Effector memory CD8-positive, alpha-beta T cell (primary cell): Measurements from ENCODE around the gene OSM.

Experiments used
- ATAC-seq: fragments of 150-1000 bp; cut with Tn5 transposase; replicated peaks from 2 replicates; pipeline ENCODE4 v1.10.0; 2021; ENCODE audit warnings: mild to moderate bottlenecking, moderate library complexity
- DNase-seq, 3 experiments: peaks; one replicate each; pipeline ENCODE4 v3.0.0; 2021
- H3K27ac Mint-ChIP-seq, 2 donors: one replicate each; pipeline ENCODE4 v1.8.0; 2022; ENCODE audit warnings: mild to moderate bottlenecking in 2 of 2, mixed read lengths in 2 of 2, moderate library complexity in 2 of 2
- H3K27me3 Mint-ChIP-seq, 2 donors: one replicate each; pipeline ENCODE4 v1.8.0; 2022; ENCODE audit warnings: mixed read lengths in 2 of 2
- H3K36me3 Mint-ChIP-seq: one replicate; pipeline ENCODE4 v1.8.0; 2022; ENCODE audit warnings: mild to moderate bottlenecking, moderate library complexity, mixed read lengths; ENCODE audit not compliant: insufficient read depth
- H3K4me1 Mint-ChIP-seq, 2 donors: one replicate each; pipeline ENCODE4 v1.8.0; 2022; ENCODE audit warnings: low read depth in 2 of 2, mixed read lengths in 2 of 2
- H3K4me3 Mint-ChIP-seq, 2 donors: one replicate each; pipeline ENCODE4 v1.8.0; 2022; ENCODE audit warnings: mild to moderate bottlenecking in 2 of 2, mixed read lengths in 2 of 2, moderate library complexity in 2 of 2
- H3K9me3 Mint-ChIP-seq, 2 donors: one replicate each; pipeline ENCODE4 v1.8.0; 2022; ENCODE audit warnings: mixed read lengths in 2 of 2

OSM gene

GRCh38 chr22:30285846-30286200 lies 19.2 kb upstream of the OSM start:
- Mint-ChIP-seq H3K27me3 (no peaks in the 10 kb centered on the region), H3K4me1 (peaks cover 25 to 37% of the 10 kb centered on the region in 2 donors), H3K27ac (no peak overlapping the region), H3K4me3 (no peak overlapping the region), H3K9me3 (no peaks in the 10 kb centered on the region), H3K36me3 (peaks cover 18% of the 10 kb centered on the region)
- ATAC-seq (no peak), DNase-seq (no peak)

GRCh38 chr22:30285176-30285845 lies 18.7 kb upstream of the OSM start:
- no peak overlapping the region for H3K4me3 Mint-ChIP-seq
- no peak overlapping the region for H3K27ac Mint-ChIP-seq
- H3K4me1 Mint-ChIP-seq: peaks cover 22 to 33% of the 10 kb centered on the region in 2 donors
- DNase-seq (no peak), ATAC-seq (no peak)
- H3K27me3 Mint-ChIP-seq: no peaks in the 10 kb centered on the region
- no peaks in the 10 kb centered on the region for H3K9me3 Mint-ChIP-seq
- H3K36me3 Mint-ChIP-seq: peaks cover 13% of the 10 kb centered on the region

- Mint-ChIP-seq H3K27ac (peak overlapping the region in 1 of 2 donors; percentile 16), H3K36me3 (peaks cover 7% of the 10 kb centered on the region), H3K4me1 (peaks cover 16 to 28% of the 10 kb centered on the region in 2 donors), H3K9me3 (no peaks in the 10 kb centered on the region), H3K4me3 (no peak overlapping the region), H3K27me3 (peaks cover 0 to 4% of the 10 kb centered on the region in 2 donors)
- ATAC-seq (no peak), DNase-seq (no peak)
These were observed 18.0 kb upstream of the OSM start for GRCh38 chr22:30284666-30285065.

DNA sequence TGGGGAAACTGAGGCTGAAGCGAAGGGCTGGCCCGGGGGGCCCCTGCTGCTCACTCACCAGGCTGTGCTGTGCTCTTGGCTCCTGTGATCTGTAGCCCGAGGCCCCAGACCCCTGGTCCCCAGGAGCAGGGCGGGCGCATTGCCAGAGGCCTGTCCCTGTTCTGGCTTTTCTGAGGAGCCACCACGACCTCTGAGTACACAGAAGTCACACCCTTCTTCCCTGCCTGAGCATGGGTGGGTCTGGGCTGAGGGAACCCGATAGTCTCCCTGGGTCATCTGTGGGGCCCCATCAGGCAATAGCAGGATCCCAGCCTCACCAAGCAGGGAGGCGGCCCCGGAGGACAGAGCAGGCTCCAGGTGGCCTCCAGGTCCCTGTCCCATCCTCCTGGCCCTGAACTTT lies 17.5 kb upstream of the OSM start:
- no peak for ATAC-seq
- Mint-ChIP-seq H3K36me3 (peaks cover 7% of the 10 kb centered on the region), H3K4me1 (peaks cover 13 to 29% of the 10 kb centered on the region in 2 donors), H3K4me3 (no peak overlapping the region), H3K27me3 (peaks cover 0 to 9% of the 10 kb centered on the region in 2 donors), H3K9me3 (no peaks in the 10 kb centered on the region), H3K27ac (peak overlapping the region in 1 of 2 donors; percentile 16)
- DNase-seq: no peak

DNA sequence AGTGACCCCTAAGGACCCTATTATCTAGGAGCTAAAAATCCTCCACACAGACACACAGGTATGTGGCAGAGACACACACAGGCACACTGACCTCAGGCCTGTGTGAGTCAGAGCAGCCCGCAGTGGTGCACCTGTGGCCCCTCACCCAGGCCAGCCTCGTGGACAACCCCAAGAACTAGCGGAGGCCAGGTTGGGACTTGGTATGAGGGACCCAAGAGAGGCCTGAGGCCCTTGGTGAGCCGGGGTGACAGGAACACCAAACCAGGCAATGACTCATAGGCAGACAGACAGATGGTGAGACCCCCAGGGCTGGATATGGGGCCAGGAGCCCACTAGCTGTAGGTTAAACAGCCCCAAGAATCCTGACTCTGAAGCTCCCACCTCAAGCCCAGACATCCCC lies 16.7 kb upstream of the OSM start:
- H3K4me3 Mint-ChIP-seq: peak overlapping the region in 1 of 2 donors; percentile 19
- peak overlapping the region in 1 of 2 donors; percentile 23 for H3K27ac Mint-ChIP-seq
- H3K4me1 Mint-ChIP-seq: peaks cover 11 to 29% of the 10 kb centered on the region in 2 donors

DNA sequence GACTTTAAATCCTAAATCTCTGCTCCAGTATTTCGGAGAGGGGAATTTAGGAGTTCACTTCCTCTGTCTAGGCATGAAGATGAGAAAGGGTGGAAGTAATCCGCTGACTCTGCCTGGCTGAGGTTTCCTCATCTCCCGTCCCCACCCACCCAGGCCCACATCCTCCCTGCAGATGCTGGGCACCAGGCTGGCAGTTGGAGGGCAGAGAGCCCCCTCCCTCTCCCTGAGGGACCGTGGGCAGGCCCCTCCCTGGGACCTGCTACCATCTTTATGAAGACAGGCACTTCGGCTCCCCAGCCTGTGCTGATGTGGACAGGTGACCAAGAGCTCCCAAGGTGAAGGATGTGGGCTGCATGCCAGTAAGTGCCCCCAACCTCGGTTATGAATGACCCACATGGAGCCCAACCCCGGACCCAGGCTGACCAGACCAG lies 16.0 kb upstream of the OSM start:
- peaks cover 3% of the 10 kb centered on the region for H3K36me3 Mint-ChIP-seq
- H3K4me3 Mint-ChIP-seq: peak overlapping the region in 1 of 2 donors; percentile 19
- H3K4me1 Mint-ChIP-seq: peaks cover 4 to 25% of the 10 kb centered on the region in 2 donors
- no peaks in the 10 kb centered on the region for H3K9me3 Mint-ChIP-seq
- ATAC-seq: no peak
- peak overlapping the region in 1 of 2 donors; percentile 23 for H3K27ac Mint-ChIP-seq
- peaks cover 8 to 24% of the 10 kb centered on the region in 2 donors for H3K27me3 Mint-ChIP-seq
- no peak for DNase-seq

More for the DNA sequence above, 16.7 kb upstream of the OSM start:
- DNase-seq (no peak), ATAC-seq (no peak)
- Mint-ChIP-seq H3K36me3 (peaks cover 6% of the 10 kb centered on the region), H3K9me3 (no peaks in the 10 kb centered on the region), H3K27me3 (peaks cover under 1 to 17% of the 10 kb centered on the region in 2 donors)

- Mint-ChIP-seq H3K4me3 (no peak overlapping the region), H3K27me3 (peaks cover 18 to 39% of the 10 kb centered on the region in 2 donors), H3K27ac (peak overlapping the region in 1 of 2 donors; percentile 31), H3K9me3 (no peaks in the 10 kb centered on the region), H3K36me3 (no peaks in the 10 kb centered on the region), H3K4me1 (peaks cover 7 to 29% of the 10 kb centered on the region in 2 donors)
- no peak for DNase-seq
- ATAC-seq: no peak
These were observed 13.9 kb upstream of the OSM start for GRCh38 chr22:30280505-30280904.

DNA sequence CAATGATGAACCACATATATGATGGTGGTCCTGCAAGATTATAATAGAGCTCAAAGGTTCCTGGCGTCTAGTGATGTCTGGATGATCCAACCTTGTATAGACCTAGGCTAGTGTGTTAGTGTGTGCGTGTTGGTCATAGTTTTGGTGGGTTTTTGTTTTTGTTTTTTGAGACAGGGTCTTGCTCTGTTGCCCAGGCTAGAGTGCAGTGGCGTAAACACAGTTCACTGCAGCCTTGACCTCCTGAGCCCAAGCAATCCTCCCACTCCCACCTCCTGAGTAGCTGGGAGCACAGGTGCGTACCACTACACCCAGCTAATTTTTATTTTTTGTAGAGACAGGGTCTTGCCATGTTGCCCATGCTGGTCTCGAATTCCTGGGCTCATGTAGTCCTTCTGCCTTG lies 13.3 kb upstream of the OSM start:
- Mint-ChIP-seq H3K4me1 (peaks cover 10 to 33% of the 10 kb centered on the region in 2 donors), H3K27ac (no peak overlapping the region), H3K36me3 (no peaks in the 10 kb centered on the region), H3K27me3 (peaks cover 18 to 41% of the 10 kb centered on the region in 2 donors), H3K9me3 (no peaks in the 10 kb centered on the region), H3K4me3 (no peak overlapping the region)
- ATAC-seq (no peak), DNase-seq (no peak)

DNA sequence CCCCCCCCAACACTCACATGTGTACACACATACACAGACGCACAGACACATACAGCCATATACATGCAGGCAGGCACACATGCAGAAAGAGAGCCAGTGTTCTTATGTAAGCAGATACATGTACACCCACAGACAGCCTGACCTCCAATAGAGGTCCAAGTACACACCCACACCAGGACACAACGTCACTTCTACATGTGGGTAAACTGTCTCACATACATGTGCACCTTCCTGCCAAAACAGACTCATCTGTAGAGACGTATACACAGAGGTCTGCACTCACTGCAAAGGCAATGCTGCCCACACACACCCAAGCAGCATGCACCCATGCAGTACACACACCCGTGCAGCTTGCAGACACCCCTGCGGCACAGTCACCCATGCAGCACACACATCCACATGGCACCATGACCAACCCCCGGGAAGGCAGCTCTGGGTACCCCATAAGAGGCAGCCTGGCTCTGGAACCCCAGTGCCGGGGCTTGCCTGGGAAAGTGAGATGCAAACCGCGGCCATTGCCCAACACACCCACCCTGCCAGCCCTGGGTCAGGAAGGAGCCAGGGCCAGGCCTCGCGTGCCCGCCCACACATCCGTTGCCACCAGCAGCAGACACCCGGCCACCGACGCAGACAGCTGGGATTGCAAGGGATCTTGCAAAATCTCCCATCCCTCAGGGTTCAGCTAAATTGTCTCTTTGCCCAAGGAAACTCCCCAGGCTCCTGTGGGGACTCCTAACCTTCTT lies 12.6 kb upstream of the OSM start:
- H3K4me1 Mint-ChIP-seq: peaks cover 10 to 31% of the 10 kb centered on the region in 2 donors
- H3K27me3 Mint-ChIP-seq: peaks cover 18 to 47% of the 10 kb centered on the region in 2 donors
- H3K4me3 Mint-ChIP-seq: no peak overlapping the region
- DNase-seq: no peak
- peak; percentile 19 for ATAC-seq
- no peaks in the 10 kb centered on the region for H3K9me3 Mint-ChIP-seq
- no peaks in the 10 kb centered on the region for H3K36me3 Mint-ChIP-seq
- H3K27ac Mint-ChIP-seq: no peak overlapping the region

- ATAC-seq: no peak
- Mint-ChIP-seq H3K27me3 (peaks cover 18 to 47% of the 10 kb centered on the region in 2 donors), H3K4me3 (no peak overlapping the region), H3K4me1 (peaks cover 10 to 37% of the 10 kb centered on the region in 2 donors), H3K36me3 (no peaks in the 10 kb centered on the region), H3K9me3 (no peaks in the 10 kb centered on the region), H3K27ac (no peak overlapping the region)
- DNase-seq: no peak
These were observed 11.1 kb upstream of the OSM start for GRCh38 chr22:30277547-30278344.

- DNase-seq: no peak
- peaks cover 18 to 47% of the 10 kb centered on the region in 2 donors for H3K27me3 Mint-ChIP-seq
- H3K4me3 Mint-ChIP-seq: peak overlapping the region in 1 of 2 donors; percentile 65
- H3K36me3 Mint-ChIP-seq: no peaks in the 10 kb centered on the region
- no peak overlapping the region for H3K27ac Mint-ChIP-seq
- no peak for ATAC-seq
- H3K9me3 Mint-ChIP-seq: no peaks in the 10 kb centered on the region
- peaks cover 15 to 34% of the 10 kb centered on the region in 2 donors for H3K4me1 Mint-ChIP-seq
These were observed 9.4 kb upstream of the OSM start for GRCh38 chr22:30276039-30276438.

DNA sequence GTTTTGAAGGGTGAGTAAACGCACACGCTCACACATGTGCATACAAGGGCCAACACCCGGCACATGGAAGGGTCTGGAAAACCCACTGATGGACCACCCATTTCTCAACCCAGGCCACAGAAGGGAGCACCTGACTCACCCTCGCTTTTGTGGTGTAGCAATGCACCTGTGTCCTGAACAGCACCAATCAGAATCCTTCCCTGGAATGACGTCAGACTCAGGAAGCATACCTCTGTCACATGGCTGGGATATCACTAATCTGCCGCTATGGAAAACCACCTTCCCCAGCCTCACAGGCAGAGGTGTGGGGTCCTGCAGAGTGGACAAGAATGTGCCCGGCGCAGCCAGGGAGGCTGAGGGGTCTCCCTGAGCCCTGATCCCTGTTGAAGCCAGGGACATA lies 9.0 kb upstream of the OSM start:
- Mint-ChIP-seq H3K36me3 (no peaks in the 10 kb centered on the region), H3K4me3 (peak overlapping the region in 1 of 2 donors; percentile 65), H3K9me3 (no peaks in the 10 kb centered on the region), H3K27ac (no peak overlapping the region), H3K27me3 (peaks cover 18 to 47% of the 10 kb centered on the region in 2 donors), H3K4me1 (peaks cover 15 to 34% of the 10 kb centered on the region in 2 donors)
- ATAC-seq: peak; percentile 55
- DNase-seq: no peak

DNA sequence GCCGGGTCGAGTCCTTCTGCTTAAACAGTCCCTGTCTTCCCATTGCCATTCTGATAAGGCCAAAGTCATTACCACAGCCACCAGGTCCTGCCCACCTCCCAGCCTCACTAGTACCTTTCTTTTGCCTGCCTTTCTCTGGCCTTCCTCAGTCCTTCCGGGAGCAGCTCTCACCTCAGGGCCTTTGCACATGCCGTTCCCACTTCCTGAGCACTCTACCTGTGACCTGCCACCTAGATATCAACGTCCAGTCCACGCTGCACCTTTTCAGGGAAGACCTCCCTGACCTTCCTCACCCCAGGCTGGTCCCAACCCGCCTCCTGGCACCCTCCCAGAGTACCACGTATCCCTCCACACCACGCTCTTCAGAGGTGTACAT lies 7.8 kb upstream of the OSM start:
- Mint-ChIP-seq H3K4me1 (peaks cover 15 to 31% of the 10 kb centered on the region in 2 donors), H3K36me3 (no peaks in the 10 kb centered on the region), H3K4me3 (no peak overlapping the region), H3K27ac (peak overlapping the region; percentile 78 to 84), H3K9me3 (no peaks in the 10 kb centered on the region), H3K27me3 (peaks cover 18 to 41% of the 10 kb centered on the region in 2 donors)
- no peak for ATAC-seq
- DNase-seq: no peak
